Measurements from ENCODE around the gene LRRC7. TPM values are rescaled to one million over a fixed set of nuclear protein-coding genes. Genes with fewer than 3 reads are reported as not detected.

LRRC7 gene
- total and polyA plus RNA-seq, 2 of the 8 experiments (the other 6 are each of a cell fraction or from before 2014, with no cell fraction given) = 0.03 to 0.17 TPM

- 88% methylated on average over 3 of the region's 3 CpGs; no CpG with 5 or more reads in 1 of the 2 experiments for WGBS, 2 experiments (ENCODE audit: extremely low coverage in 1 of 2, insufficient coverage in 1 of 2, insufficient read length in 1 of 2, insufficient replicate concordance in 2 of 2, low coverage in 1 of 2, low lambda C conversion rate in 2 of 2, missing lambda C conversion rate in 1 of 2)
- no peak overlapping the region for H4K8ac ChIP-seq (ENCODE audit: extremely low read depth, insufficient read depth, low read length)
- H2BK5ac ChIP-seq (ENCODE audit: low read depth, low read length) = no peak overlapping the region
- no peaks in the 10 kb centered on the region for H3K36me3 ChIP-seq (ENCODE audit: control insufficient read depth in 2 of 4, insufficient read depth in 4 of 4, low read length in 3 of 4)
- no peak overlapping the region for H2BK12ac ChIP-seq (ENCODE audit: low read depth, low read length)
- H3K23ac ChIP-seq (ENCODE audit: insufficient read length) = no peak overlapping the region
- no peak for FAIRE-seq
- ChIA-PET CTCF (ENCODE audit: partially characterized antibody) (no interaction called here), POLR2A (ENCODE audit: partially characterized antibody) (no interaction called here)
- H3K56ac ChIP-seq (replicated peaks; ENCODE audit: insufficient read length, low read depth, low read length) = no peak overlapping the region
- no peak overlapping the region for H2BK20ac ChIP-seq (ENCODE audit: low read length)
- H2AK5ac ChIP-seq (ENCODE audit: low read depth, low read length) = no peak overlapping the region
- no peak overlapping the region for H4K91ac ChIP-seq (replicated peaks; ENCODE audit: insufficient read length, low read length)
- no peak overlapping the region for H3K14ac ChIP-seq (ENCODE audit: insufficient read length)
- H3K9ac ChIP-seq (replicated peaks in 1 of 4; ENCODE audit: extremely low read depth in 1 of 4, low read depth in 3 of 4, low read length in 3 of 4) = no peak overlapping the region
- no peaks in the 10 kb centered on the region for H3K23me2 ChIP-seq (ENCODE audit: low read depth, low read length)
- no peaks in the 10 kb centered on the region for H3K4me1 ChIP-seq (replicated peaks in 1 of 4; ENCODE audit: control insufficient read depth in 3 of 4, insufficient read depth in 4 of 4, low read length in 3 of 4)
- no peaks in the 10 kb centered on the region for H3K9me3 ChIP-seq (ENCODE audit: insufficient read depth in 2 of 2, low read depth in 1 of 2, low read length in 1 of 2)
- no peak overlapping the region for H3K4ac ChIP-seq (replicated peaks; ENCODE audit: insufficient read length, low read depth, low read length)
- no peak overlapping the region for H3K18ac ChIP-seq (ENCODE audit: extremely low read depth, low read length)
- no peaks in the 10 kb centered on the region for H3K79me1 ChIP-seq (ENCODE audit: low read depth, low read length)
- no peaks in the 10 kb centered on the region for H3K79me2 ChIP-seq (ENCODE audit: control insufficient read depth in 1 of 2, insufficient read depth in 2 of 2, low read length in 2 of 2)
- no peak overlapping the region for H2BK120ac ChIP-seq (replicated peaks; ENCODE audit: low read depth, low read length)
- H3K27ac ChIP-seq (ENCODE audit: low read depth, low read length) = no peak overlapping the region
- no peak overlapping the region for H2BK15ac ChIP-seq (ENCODE audit: low read length)
- no peak overlapping the region for H2AFZ ChIP-seq (ENCODE audit: low read length)
- no peaks in the 10 kb centered on the region for H4K20me1 ChIP-seq (replicated peaks in 1 of 2; ENCODE audit: control insufficient read depth in 1 of 2, insufficient read depth in 2 of 2, low read length in 2 of 2)
- H3K4me2 ChIP-seq (ENCODE audit: insufficient read depth in 1 of 2, low read depth in 2 of 2, low read length in 2 of 2) = no peak overlapping the region
- H3K4me3 ChIP-seq (ENCODE audit: extremely low read depth in 1 of 4, insufficient read depth in 2 of 4, low read depth in 3 of 4, low read length in 4 of 4) = no peak overlapping the region
- no peak for DNase-seq (ENCODE audit: low read depth in 1 of 2, low spot score in 2 of 2)
- no peak overlapping the region for H4K5ac ChIP-seq (ENCODE audit: insufficient read length, low read depth, low read length)
- no peaks in the 10 kb centered on the region for H3K27me3 ChIP-seq (replicated peaks in 1 of 4; ENCODE audit: control insufficient read depth in 3 of 4, extremely low read depth in 1 of 4, insufficient read depth in 3 of 4, low read length in 3 of 4)
- TF ChIP-seq YY1 (IDR thresholded peaks at IDR 0.05; ENCODE audit: low read depth, low read length) = no peak
- TF ChIP-seq KDM4A (IDR thresholded peaks at IDR 0.05; ENCODE audit: low read depth, low read length, severe bottlenecking) = no peak
- TF ChIP-seq SUZ12 (IDR thresholded peaks at IDR 0.05; ENCODE audit: low read length) = no peak
- TF ChIP-seq CBX8 (IDR thresholded peaks at IDR 0.05; ENCODE audit: borderline replicate concordance, low read depth, low read length) = no peak
- TF ChIP-seq MAFK (IDR thresholded peaks at IDR 0.05; ENCODE audit: low read depth, low read length) = no peak
- TF ChIP-seq ZNF274 (IDR thresholded peaks at IDR 0.05; ENCODE audit: borderline replicate concordance, extremely low read depth, low read length) = no peak
- no peak for TF ChIP-seq TEAD4 (IDR thresholded peaks at IDR 0.05; ENCODE audit: low read depth, low read length)
- TF ChIP-seq BACH1 (IDR thresholded peaks at IDR 0.05; ENCODE audit: low read length) = no peak
These were observed 375.3 kb downstream of the LRRC7 start for GRCh38 chr1:69943030-69943429.
